GM13977 (cell line): ENCODE results near the gene C11orf58.

ENCODE experiments used
- DNase-seq: peaks from one replicate; pipeline ENCODE4 v3.0.0; 2012; ENCODE audit warnings: low spot score
- CTCF ChIP-seq: IDR thresholded peaks from 2 replicates; pipeline ENCODE4 v1.5.1; 2012; ENCODE audit warnings: mild to moderate bottlenecking, control low read depth; ENCODE audit not compliant: insufficient read depth; ENCODE audit errors: extremely low read depth, missing control alignments
- in situ Hi-C: fragments of 300-500 bp; cut with MboI; formaldehyde crosslinking; loops from one replicate; pipeline ENCODE4 v1.12.0; 2022; ENCODE audit warnings: low sequenced_read_pairs, low pct_unique_long_range_greater_than_20kb, mixed read lengths, inconsistent platforms; ENCODE audit not compliant: unreplicated experiment

The C11orf58 gene

DNA sequence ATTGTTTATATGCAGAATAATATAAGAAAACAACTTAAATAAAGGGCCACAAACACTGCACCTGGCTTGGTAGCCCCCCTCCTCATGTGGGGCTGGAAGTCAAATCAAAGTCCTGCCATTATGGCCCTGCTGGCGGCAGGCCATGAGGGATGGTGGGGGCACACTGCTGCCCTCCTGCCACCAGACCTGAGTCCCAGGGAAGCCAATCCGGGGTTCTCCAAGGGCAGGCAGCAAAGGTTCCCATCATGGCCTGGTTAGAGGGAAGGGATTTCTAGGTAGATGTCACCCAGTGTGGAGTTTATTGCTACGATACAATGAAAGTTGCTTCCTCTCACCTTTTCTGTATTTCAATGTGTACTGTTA, 39.1 kb downstream of the C11orf58 start:
- in situ Hi-C loops: loop anchor here (25.0 kb wide), 1 partner anchor 735 kb away; no protein-coding TSS in a partner anchor
- TF ChIP-seq CTCF: no peak
- no peak for DNase-seq

- no peak for TF ChIP-seq CTCF
- in situ Hi-C loops: loop anchor here (25.0 kb wide), 1 partner anchor 734 kb away; no protein-coding TSS in a partner anchor
- DNase-seq: no peak
These were observed 39.8 kb downstream of the C11orf58 start for GRCh38 chr11:16778286-16778685.

- no peak for DNase-seq
- in situ Hi-C loops: loop anchor here (25.0 kb wide), 1 partner anchor 733 kb away; no protein-coding TSS in a partner anchor
- TF ChIP-seq CTCF: no peak
These were observed 40.4 kb downstream of the C11orf58 start for GRCh38 chr11:16778876-16779275.

DNA sequence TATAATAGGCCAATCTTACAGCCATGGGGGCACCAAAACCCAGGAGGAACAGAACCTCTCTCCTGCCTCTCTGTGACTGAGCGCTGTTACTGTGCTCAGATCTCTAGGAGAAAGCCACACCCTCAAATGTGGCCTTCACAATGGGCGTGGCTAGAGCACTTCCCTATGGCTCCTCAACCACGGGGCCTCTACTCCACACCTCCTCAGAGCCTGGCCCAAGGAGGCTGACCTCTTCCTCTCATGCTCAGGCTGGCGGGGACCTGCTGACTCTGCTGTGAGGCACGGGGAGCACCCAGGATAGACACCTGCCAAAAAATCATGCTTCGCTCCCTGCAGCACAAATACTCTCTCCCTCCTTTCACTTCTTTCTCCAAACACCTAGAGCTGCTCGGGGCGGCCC, 41.0 kb downstream of the C11orf58 start:
- no peak for TF ChIP-seq CTCF
- in situ Hi-C loops: loop anchor here (25.0 kb wide), 1 partner anchor 733 kb away; no protein-coding TSS in a partner anchor
- DNase-seq: no peak

DNA sequence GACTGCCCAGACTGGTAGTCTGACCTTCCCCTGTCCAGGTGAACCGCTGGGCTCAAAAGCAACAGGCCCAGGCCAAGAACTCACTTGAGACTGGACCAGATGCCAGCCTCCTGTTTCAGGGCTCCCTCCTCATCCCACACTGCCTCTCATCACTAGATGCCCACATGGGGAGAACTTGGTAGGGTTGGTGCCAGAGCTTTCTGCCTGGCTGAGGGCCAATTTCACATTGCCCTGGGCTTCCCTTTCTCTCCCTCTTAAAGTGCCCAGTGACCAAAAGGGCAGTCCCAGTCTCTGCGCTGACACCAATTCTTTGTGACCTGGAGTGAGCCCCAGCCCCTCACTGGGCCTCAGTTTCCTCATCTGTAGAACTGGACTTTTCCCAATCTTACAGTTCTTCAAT, 41.7 kb downstream of the C11orf58 start:
- DNase-seq: no peak
- in situ Hi-C loops: loop anchor here (25.0 kb wide), 1 partner anchor 732 kb away; no protein-coding TSS in a partner anchor
- TF ChIP-seq CTCF: no peak

- no peak for DNase-seq
- in situ Hi-C loops: loop anchor here (25.0 kb wide), 1 partner anchor 731 kb away; no protein-coding TSS in a partner anchor
- no peak for TF ChIP-seq CTCF
These were observed 42.5 kb downstream of the C11orf58 start for GRCh38 chr11:16780698-16781550.
